ENCODE measurements around the gene PIK3R3.
A peak's percentile ranks its signal among the peaks of the same experiment; 100 is the strongest.

PIK3R3 gene

GRCh38 chr1:46002551-46003150 is 129.8 kb downstream of the PIK3R3 start:
- H3K4me3 ChIP-seq (ENCODE audit: control insufficient read depth, low read depth, low read length): no peak overlapping the region
- no peak for DNase-seq (ENCODE audit: low read depth)
- no peak for TF ChIP-seq CTCF (IDR thresholded peaks at IDR 0.05; ENCODE audit: control insufficient read depth, insufficient read depth, low read depth, low read length, missing control alignments)

- no peak overlapping the region for H3K4me3 ChIP-seq (ENCODE audit: control insufficient read depth, low read depth, low read length)
- TF ChIP-seq CTCF (IDR thresholded peaks at IDR 0.05; ENCODE audit: control insufficient read depth, insufficient read depth, low read depth, low read length, missing control alignments): peak; percentile 8
- no peak for DNase-seq (ENCODE audit: low read depth)
Measured at GRCh38 chr1:46001081-46001785, 131.2 kb downstream of the PIK3R3 start.

- DNase-seq (ENCODE audit: low read depth): no peak
- no peak for TF ChIP-seq CTCF (IDR thresholded peaks at IDR 0.05; ENCODE audit: control insufficient read depth, insufficient read depth, low read depth, low read length, missing control alignments)
- H3K4me3 ChIP-seq (ENCODE audit: control insufficient read depth, low read depth, low read length): no peak overlapping the region
Measured at GRCh38 chr1:45999507-45999906, 132.9 kb downstream of the PIK3R3 start.

GRCh38 chr1:45998020-45998617 is 134.3 kb downstream of the PIK3R3 start:
- DNase-seq (ENCODE audit: low read depth): no peak
- TF ChIP-seq CTCF (IDR thresholded peaks at IDR 0.05; ENCODE audit: control insufficient read depth, insufficient read depth, low read depth, low read length, missing control alignments): no peak
- no peak overlapping the region for H3K4me3 ChIP-seq (ENCODE audit: control insufficient read depth, low read depth, low read length)

- DNase-seq (ENCODE audit: low read depth): no peak
- H3K4me3 ChIP-seq (ENCODE audit: control insufficient read depth, low read depth, low read length): no peak overlapping the region
- TF ChIP-seq CTCF (IDR thresholded peaks at IDR 0.05; ENCODE audit: control insufficient read depth, insufficient read depth, low read depth, low read length, missing control alignments): no peak
Measured at GRCh38 chr1:45995298-45995697, 137.1 kb downstream of the PIK3R3 start.

GRCh38 chr1:45994423-45994822 is 138.0 kb downstream of the PIK3R3 start:
- DNase-seq (ENCODE audit: low read depth): no peak
- TF ChIP-seq CTCF (IDR thresholded peaks at IDR 0.05; ENCODE audit: control insufficient read depth, insufficient read depth, low read depth, low read length, missing control alignments): no peak
- H3K4me3 ChIP-seq (ENCODE audit: control insufficient read depth, low read depth, low read length): no peak overlapping the region

Data from AG09309 (cell line).